ENCODE results near the gene GNB5.

- TF ChIP-seq POLR2A (IDR thresholded peaks at IDR 0.05) (no peak), CTCF (IDR thresholded peaks at IDR 0.05 in 8 of 11, conservative IDR thresholded peaks at IDR 0.05 in 3 of 11) (no peak)
These were observed 92.9 kb downstream of the GNB5 start for GRCh38 chr15:52098323-52098722.
